ENCODE data around the gene ADAMTS7. TPM values are rescaled to one million over a fixed set of nuclear protein-coding genes. Genes with fewer than 3 reads are reported as not detected.
"Not testable (repeated sequence)": the region's sequence is repeated elsewhere in the genome, so short reads cannot be mapped to it uniquely, and the experiment has no call there.

Gene ADAMTS7
- total RNA-seq, 1 donor: 7.5 TPM

DNA sequence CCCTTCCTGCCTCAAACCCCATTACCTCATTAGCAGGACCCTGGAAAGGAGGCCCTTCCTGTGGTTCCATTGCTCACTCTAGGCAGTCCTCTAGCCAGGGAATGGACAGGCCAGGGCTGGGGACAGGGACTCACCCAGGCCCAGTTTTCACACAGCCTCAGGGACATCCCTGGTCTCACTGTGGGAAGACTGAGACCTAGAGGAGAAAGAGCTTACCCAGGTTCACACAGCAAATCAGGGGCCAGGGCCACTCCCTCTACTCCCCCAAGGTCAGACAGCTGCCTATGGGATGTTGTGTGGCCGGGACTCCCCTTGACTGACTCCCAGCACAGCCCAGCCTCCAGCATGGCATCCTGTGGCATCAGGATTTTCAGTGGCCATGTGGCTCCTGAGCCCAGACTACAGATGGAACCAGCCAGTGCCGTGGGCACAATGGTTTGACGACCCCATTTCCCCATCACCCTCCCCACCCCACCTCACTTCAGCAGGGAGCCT is 49.3 kb downstream of the ADAMTS7 start:
- H3K4me3 ChIP-seq (ENCODE audit: low read depth, low read length): no peak overlapping the region
- no peak for DNase-seq (ENCODE audit: low read depth)
- TF ChIP-seq, protein P1, sequence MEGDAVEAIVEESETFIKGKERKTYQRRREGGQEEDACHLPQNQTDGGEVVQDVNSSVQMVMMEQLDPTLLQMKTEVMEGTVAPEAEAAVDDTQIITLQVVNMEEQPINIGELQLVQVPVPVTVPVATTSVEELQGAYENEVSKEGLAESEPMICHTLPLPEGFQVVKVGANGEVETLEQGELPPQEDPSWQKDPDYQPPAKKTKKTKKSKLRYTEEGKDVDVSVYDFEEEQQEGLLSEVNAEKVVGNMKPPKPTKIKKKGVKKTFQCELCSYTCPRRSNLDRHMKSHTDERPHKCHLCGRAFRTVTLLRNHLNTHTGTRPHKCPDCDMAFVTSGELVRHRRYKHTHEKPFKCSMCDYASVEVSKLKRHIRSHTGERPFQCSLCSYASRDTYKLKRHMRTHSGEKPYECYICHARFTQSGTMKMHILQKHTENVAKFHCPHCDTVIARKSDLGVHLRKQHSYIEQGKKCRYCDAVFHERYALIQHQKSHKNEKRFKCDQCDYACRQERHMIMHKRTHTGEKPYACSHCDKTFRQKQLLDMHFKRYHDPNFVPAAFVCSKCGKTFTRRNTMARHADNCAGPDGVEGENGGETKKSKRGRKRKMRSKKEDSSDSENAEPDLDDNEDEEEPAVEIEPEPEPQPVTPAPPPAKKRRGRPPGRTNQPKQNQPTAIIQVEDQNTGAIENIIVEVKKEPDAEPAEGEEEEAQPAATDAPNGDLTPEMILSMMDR (IDR thresholded peaks at IDR 0.05; ENCODE audit: insufficient read depth, low read length): no peak

DNA sequence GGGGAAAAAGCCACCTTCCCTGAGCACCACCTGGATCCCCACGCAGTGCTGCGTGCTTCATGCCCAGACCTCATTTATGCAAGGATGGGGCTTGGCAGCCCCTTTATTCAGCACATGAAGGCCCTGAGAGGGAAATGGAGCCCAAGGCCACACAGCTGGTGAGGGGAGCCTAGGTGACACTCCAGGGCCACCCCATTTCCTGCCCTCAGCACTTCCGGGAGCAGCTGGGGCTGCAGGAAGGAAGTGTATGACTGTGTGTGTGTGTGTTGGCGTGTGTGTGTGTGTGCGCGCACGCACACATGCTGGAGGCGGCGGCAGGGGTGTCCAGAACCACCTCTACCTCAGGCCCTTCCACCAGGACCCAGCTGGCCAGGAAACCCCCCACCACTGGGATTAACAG is 49.8 kb downstream of the ADAMTS7 start:
- not testable (repeated sequence) for DNase-seq (ENCODE audit: low read depth); H3K4me3 ChIP-seq (ENCODE audit: low read depth, low read length)

DNA sequence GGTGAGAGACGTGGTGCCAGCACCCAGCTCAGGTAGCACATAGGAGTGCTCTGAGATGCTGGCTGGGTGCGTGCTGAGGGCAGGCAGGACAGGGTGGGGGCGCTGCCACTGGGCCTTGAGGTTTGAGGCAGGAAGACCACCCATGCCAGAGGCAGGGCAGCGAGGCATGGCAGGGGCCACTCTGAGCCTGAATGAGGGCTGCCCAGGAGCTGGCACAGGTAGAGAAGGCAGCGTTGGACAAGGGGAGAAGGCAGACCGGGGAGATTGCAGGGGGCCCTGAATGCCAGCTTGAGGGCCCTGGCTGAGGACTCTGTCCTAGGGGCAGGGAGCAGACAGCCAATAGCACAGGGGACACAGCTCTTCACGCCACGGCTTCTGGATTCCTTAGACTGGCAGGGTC is 50.2 kb downstream of the ADAMTS7 start:
- TF ChIP-seq, protein P1 (IDR thresholded peaks at IDR 0.05; ENCODE audit: insufficient read depth, low read length): no peak
- H3K4me3 ChIP-seq (ENCODE audit: low read depth, low read length): no peak overlapping the region
- no peak for DNase-seq (ENCODE audit: low read depth)

DNA sequence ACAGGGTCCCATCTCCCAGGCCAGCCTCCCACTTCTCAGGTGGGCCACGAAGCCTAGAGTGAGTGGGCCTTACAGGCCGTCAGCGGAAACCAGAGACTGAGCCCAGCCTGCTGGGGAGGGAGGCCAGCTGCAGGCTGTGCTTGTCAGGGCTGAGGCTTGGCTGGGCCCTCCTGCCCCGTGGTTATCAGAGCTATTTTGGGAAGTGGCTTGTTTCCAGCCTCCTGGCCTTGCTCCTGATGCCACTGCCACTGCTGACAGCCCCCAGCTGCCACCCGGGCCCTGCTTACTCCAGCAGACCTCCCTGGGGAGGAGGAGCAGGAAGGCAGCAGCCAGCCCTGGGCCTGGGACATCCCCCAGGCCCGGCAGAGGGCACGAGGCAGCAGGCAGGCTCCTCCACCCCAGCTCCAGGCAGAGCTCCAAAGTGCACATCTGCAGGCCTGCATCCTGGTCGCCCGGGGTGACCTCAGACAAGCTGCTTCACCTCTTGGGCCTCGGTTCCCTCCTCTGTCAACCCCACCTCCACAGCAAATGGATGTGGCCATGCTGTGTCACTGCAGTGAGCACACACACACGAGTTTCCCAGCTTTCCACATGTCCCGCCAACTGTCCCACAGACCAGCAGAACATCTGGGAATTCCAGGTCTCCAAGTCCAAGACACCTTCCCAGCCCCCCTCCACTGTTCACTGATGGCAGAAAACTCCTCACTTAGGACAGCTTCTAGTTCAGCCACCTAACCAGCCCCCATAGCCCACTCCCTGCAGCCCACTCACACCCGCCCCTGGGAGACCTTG is 51.0 kb downstream of the ADAMTS7 start:
- H3K4me3 ChIP-seq (ENCODE audit: low read depth, low read length): not testable (repeated sequence)

DNA sequence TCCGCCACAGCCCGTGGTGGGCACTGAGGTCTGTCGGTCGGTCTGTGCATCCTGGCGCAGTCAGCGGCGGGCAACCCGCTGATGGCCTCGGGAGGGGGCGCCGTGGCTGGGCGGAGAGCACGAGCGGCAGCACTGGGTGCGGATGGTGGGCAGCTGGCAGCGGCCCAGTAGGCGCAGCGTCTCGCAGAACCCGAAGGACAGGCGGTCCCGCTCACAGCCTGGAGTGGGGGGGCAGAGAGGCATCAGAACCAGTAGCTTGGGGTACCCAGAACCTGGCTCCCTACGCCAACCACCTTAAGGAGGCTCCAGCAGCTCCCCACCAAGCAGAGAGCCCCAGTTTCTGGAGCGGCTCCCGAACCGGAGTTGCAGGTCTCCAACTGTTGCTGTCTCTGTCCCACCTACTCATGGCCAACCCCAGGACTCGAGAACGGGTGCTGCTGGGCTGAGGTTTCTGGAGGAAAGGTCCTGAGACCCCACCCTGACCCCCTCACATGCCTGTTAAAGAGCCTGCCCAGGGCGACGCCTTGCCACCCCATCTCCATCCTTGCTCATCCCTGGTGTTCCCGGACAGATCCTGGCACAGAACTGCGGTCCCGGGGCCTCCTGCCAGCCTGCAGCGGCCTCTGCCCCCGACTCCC is 51.8 kb downstream of the ADAMTS7 start:
- DNase-seq (ENCODE audit: low read depth); H3K4me3 ChIP-seq (ENCODE audit: low read depth, low read length): not testable (repeated sequence)

More for the DNA sequence above, 51.0 kb downstream of the ADAMTS7 start:
- peak; percentile 53 for DNase-seq (ENCODE audit: low read depth)

DNA sequence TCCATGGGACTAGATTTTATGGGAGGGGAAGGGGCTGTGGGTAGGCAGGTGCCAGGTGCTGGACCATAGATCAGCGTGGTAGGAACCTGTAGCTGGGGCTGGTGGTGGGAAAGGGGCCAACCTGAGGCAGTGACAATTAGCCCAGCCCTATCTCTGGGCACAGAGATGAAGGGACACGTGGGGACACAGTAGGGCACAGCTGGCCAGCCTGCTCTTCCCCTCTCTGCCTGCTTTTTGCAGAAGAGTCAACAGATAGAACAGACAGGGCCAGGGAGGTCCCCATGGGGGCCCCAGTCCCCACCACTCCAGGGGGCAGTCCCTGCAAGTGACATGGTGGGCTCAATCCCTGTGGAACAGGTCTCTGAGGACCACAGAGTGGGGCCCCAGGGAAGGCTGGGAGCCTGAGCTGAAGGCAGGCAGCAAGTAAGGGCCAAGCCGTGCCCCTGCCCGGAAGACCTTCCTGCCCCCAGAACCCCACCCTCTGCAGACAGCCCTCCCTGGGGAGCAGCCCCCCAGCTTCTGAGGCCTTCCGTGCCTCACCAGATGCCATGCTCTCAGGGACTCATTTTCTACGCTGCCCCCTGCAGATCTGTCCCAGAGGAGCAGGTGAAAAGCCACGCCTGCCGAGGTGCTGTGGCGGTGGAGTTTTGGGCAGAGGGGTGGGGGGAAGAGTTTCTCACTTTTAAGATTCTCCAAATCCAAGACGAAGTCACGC is 52.6 kb downstream of the ADAMTS7 start:
- not testable (repeated sequence) for H3K4me3 ChIP-seq (ENCODE audit: low read depth, low read length); DNase-seq (ENCODE audit: low read depth)

DNA sequence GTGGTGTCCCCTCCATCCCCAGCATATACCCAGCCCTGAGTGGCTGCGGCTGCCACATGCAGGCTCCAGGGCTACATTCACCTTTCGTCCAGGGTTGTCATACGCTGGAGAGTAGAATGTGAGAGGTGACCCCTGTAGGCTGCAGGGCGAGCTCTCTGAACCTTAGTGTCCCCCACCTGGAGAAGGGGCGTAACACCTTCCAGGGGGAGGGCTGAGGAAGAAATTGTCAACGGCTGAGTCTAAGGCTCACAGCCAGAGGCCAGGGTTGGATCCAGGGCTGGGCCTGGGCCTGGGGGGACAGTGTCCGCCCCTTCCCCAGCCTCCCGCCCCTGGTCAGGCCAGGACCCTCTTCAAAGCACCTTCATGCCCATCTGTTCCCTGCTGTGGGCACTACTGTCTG is 53.2 kb downstream of the ADAMTS7 start:
- H3K4me3 ChIP-seq (ENCODE audit: low read depth, low read length); DNase-seq (ENCODE audit: low read depth): not testable (repeated sequence)

DNA sequence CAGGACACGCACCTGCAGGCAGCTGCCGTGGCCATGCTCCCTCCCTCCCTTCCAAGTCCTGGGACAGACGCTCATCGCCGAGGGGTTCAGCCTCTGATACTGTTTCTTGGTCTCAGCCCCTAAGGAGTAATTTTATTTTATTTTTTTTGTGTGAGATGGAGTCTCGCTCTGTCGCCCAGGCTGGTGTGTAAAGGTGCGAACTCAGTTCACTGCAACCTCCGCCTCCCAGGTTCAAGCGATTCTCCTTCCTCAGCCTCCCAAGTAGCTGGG is 53.7 kb downstream of the ADAMTS7 start:
- H3K4me3 ChIP-seq (ENCODE audit: low read depth, low read length): no peak overlapping the region
- DNase-seq (ENCODE audit: low read depth): no peak
- TF ChIP-seq, protein P1 (IDR thresholded peaks at IDR 0.05; ENCODE audit: insufficient read depth, low read length): no peak

DNA sequence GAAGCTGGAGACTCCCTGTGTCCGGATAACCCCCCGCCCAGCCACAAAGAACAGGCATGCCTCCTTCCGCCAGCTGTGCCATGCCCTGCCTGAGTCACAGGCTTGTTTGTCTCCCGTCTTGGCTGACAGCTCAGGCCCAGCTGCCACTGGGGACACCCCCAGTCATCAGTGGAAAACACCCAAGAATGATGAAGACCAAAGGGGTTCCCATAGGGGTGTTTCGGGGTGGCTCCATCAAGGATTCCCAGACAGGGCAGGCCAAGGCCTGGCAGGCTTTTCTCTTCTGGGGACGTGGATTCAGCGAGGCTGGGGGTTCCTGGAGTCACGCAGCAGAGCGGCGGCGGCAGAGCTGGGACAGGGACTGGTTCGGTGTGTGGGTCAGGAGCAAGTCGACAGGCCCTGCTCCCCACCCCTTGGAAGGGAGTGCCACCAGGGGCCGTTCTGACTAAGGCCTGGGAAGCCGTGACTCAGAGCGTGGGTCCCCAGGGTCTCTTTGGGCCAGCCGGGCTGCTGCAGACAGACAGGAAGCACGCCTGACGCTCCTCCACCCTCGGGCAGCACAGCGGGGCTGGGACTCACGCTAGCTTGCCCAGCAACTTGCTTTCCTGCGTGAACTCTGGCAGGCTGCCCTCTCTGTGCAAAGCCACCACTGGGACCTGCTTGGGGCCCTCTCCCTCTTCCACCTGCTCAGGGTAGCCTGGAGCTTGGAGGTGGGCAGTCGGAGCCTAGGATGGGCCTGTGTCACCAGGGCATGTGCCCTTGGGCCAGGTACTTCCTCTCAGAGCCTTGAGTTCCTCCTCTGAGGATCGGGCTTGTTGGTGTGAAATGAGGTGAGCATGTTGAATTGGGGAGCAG is 54.3 kb downstream of the ADAMTS7 start:
- H3K4me3 ChIP-seq (ENCODE audit: low read depth, low read length): not testable (repeated sequence)

More for the DNA sequence above, 54.3 kb downstream of the ADAMTS7 start:
- peak; percentile 80 for DNase-seq (ENCODE audit: low read depth)
